ENCODE data around the gene RETREG3. TPM values are rescaled to one million over a fixed set of nuclear protein-coding genes. Genes with fewer than 3 reads are reported as not detected.

Gene RETREG3
- total and polyA plus RNA-seq, 9 of the 15 experiments (the other 6 are each of a cell fraction or from before 2014, with no cell fraction given): 4.1 to 39.0 (median 16.9) TPM

- 0 out of 2 replicates have a peak, but pooled peaks have one; percentile 16 for TF ChIP-seq ZNF24 (IDR thresholded peaks at IDR 0.05)
- no peak for TF ChIP-seq ZKSCAN8 (CRISPR knock-in tag; IDR thresholded peaks at IDR 0.05)
- TF ChIP-seq, protein P1, sequence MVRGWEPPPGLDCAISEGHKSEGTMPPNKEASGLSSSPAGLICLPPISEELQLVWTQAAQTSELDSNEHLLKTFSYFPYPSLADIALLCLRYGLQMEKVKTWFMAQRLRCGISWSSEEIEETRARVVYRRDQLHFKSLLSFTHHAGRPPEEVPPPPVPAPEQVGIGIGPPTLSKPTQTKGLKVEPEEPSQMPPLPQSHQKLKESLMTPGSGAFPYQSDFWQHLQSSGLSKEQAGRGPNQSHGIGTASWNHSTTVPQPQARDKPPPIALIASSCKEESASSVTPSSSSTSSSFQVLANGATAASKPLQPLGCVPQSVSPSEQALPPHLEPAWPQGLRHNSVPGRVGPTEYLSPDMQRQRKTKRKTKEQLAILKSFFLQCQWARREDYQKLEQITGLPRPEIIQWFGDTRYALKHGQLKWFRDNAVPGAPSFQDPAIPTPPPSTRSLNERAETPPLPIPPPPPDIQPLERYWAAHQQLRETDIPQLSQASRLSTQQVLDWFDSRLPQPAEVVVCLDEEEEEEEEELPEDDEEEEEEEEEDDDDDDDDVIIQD (CRISPR knock-in tag; IDR thresholded peaks at IDR 0.05): no peak
- no peak for TF ChIP-seq SMARCE1 (IDR thresholded peaks at IDR 0.05)
- peak; percentile 52 for TF ChIP-seq HDAC2 (IDR thresholded peaks at IDR 0.05)
- no peak for TF ChIP-seq MAFF (IDR thresholded peaks at IDR 0.05; ENCODE audit: low read length)
- TF ChIP-seq SMARCA5 (IDR thresholded peaks at IDR 0.05): no peak
- no peak for TF ChIP-seq GATA2 (CRISPR knock-in tag; IDR thresholded peaks at IDR 0.05)
- TF ChIP-seq ZNF121 (CRISPR knock-in tag; conservative IDR thresholded peaks at IDR 0.05): no peak
- TF ChIP-seq ZNF174 (CRISPR knock-in tag; IDR thresholded peaks at IDR 0.05): no peak
- TF ChIP-seq KLF13 (tag; IDR thresholded peaks at IDR 0.05; ENCODE audit: borderline replicate concordance, low read depth): no peak
- no peak for TF ChIP-seq ZNF717 (CRISPR knock-in tag; IDR thresholded peaks at IDR 0.05)
- TF ChIP-seq ZNF274 (IDR thresholded peaks at IDR 0.05; ENCODE audit: borderline replicate concordance, low read depth, low read length): no peak
- TF ChIP-seq KHSRP (IDR thresholded peaks at IDR 0.05): no peak
- peak; percentile 88 for TF ChIP-seq CREM (IDR thresholded peaks at IDR 0.05; ENCODE audit: low read depth)
- no peak for TF ChIP-seq ETV5 (CRISPR knock-in tag; IDR thresholded peaks at IDR 0.05; ENCODE audit: low read depth)
- no peak for TF ChIP-seq ZFP36 (IDR thresholded peaks at IDR 0.05; ENCODE audit: low read depth, low read length, partially characterized antibody)
- TF ChIP-seq NCOA4 (IDR thresholded peaks at IDR 0.05; ENCODE audit: partially characterized antibody): no peak
- no peak for TF ChIP-seq TEAD2 (tag; IDR thresholded peaks at IDR 0.05)
- TF ChIP-seq, protein P2, sequence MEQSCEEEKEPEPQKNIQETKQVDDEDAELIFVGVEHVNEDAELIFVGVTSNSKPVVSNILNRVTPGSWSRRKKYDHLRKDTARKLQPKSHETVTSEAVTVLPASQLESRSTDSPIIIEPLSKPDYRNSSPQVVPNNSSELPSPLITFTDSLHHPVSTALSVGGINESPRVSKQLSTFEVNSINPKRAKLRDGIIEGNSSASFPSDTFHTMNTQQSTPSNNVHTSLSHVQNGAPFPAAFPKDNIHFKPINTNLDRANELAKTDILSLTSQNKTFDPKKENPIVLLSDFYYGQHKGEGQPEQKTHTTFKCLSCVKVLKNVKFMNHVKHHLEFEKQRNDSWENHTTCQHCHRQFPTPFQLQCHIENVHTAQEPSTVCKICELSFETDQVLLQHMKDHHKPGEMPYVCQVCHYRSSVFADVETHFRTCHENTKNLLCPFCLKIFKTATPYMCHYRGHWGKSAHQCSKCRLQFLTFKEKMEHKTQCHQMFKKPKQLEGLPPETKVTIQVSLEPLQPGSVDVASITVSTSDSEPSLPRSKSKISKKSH (CRISPR knock-in tag; IDR thresholded peaks at IDR 0.05): no peak
- no peak; the same call in 1 of the 2 replicates for TF ChIP-seq EP300 (IDR thresholded peaks at IDR 0.05; ENCODE audit: low read length)
- no peak for TF ChIP-seq MXD1 (CRISPR knock-in tag; IDR thresholded peaks at IDR 0.05; ENCODE audit: borderline replicate concordance, poor library complexity, severe bottlenecking)
- TF ChIP-seq, protein P3, sequence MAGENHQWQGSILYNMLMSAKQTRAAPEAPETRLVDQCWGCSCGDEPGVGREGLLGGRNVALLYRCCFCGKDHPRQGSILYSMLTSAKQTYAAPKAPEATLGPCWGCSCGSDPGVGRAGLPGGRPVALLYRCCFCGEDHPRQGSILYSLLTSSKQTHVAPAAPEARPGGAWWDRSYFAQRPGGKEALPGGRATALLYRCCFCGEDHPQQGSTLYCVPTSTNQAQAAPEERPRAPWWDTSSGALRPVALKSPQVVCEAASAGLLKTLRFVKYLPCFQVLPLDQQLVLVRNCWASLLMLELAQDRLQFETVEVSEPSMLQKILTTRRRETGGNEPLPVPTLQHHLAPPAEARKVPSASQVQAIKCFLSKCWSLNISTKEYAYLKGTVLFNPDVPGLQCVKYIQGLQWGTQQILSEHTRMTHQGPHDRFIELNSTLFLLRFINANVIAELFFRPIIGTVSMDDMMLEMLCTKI (IDR thresholded peaks at IDR 0.05; ENCODE audit: partially characterized antibody): no peak
- no peak for TF ChIP-seq ASH1L (IDR thresholded peaks at IDR 0.05; ENCODE audit: borderline replicate concordance, low read depth, partially characterized antibody)
- peak; percentile 39 to 49; a peak in 3 of 4 replicates for TF ChIP-seq NRF1 (conservative IDR thresholded peaks at IDR 0.05 in 1 of 2, IDR thresholded peaks at IDR 0.05 in 1 of 2)
Observed at GRCh38 chr17:42553161-42553818, 55.9 kb downstream of the RETREG3 start (continued).
